Stimulated activated CD4-positive, alpha-beta T cell treated with anti-CD3 and anti-CD28 coated beads, Interleukin-12 subunit alpha, Interleukin-12 subunit beta, amount 100 ng/mL, for 4 hours (primary cell): ENCODE data around the gene TBC1D2.

Source experiments
- DNase-seq: peaks from one replicate; pipeline ENCODE4 v3.0.0-alpha.2; 2020

Gene TBC1D2

GRCh38 chr9:98235126-98235525, 20.3 kb downstream of the TBC1D2 start:
- no peak for DNase-seq

- DNase-seq: no peak
These were observed 21.1 kb downstream of the TBC1D2 start for GRCh38 chr9:98234245-98234825.

- DNase-seq: no peak
These were observed 22.5 kb downstream of the TBC1D2 start for GRCh38 chr9:98232926-98233325.

GRCh38 chr9:98231770-98232478, 23.5 kb downstream of the TBC1D2 start:
- DNase-seq: no peak

- no peak for DNase-seq
These were observed 24.7 kb downstream of the TBC1D2 start for GRCh38 chr9:98230789-98231188.

- no peak for DNase-seq
These were observed 25.1 kb downstream of the TBC1D2 start for GRCh38 chr9:98230304-98230703.

- DNase-seq: no peak
These were observed 25.8 kb downstream of the TBC1D2 start for GRCh38 chr9:98229620-98230019.

- no peak for DNase-seq
These were observed 26.4 kb downstream of the TBC1D2 start for GRCh38 chr9:98229090-98229395.

- DNase-seq: no peak
These were observed 26.9 kb downstream of the TBC1D2 start for GRCh38 chr9:98228392-98229089.

GRCh38 chr9:98227883-98228282, 27.6 kb downstream of the TBC1D2 start:
- DNase-seq: no peak

- no peak for DNase-seq
These were observed 28.5 kb downstream of the TBC1D2 start for GRCh38 chr9:98226957-98227356.

GRCh38 chr9:98226516-98226915, 28.9 kb downstream of the TBC1D2 start:
- DNase-seq: no peak

- DNase-seq: no peak
These were observed 30.4 kb downstream of the TBC1D2 start for GRCh38 chr9:98225015-98225442.

- no peak for DNase-seq
These were observed 32.4 kb downstream of the TBC1D2 start for GRCh38 chr9:98222885-98223691.

GRCh38 chr9:98220911-98221310, 34.5 kb downstream of the TBC1D2 start:
- no peak for DNase-seq

- DNase-seq: no peak
These were observed 35.6 kb downstream of the TBC1D2 start for GRCh38 chr9:98219794-98220370.

- DNase-seq: no peak
These were observed 36.1 kb downstream of the TBC1D2 start for GRCh38 chr9:98219364-98219716.

- DNase-seq: no peak
These were observed 36.7 kb downstream of the TBC1D2 start for GRCh38 chr9:98218562-98219363.

- no peak for DNase-seq
These were observed 38.2 kb downstream of the TBC1D2 start for GRCh38 chr9:98217255-98217654.

- no peak for DNase-seq
These were observed 39.1 kb downstream of the TBC1D2 start for GRCh38 chr9:98216391-98216790.

GRCh38 chr9:98215821-98216220, 39.6 kb downstream of the TBC1D2 start:
- no peak for DNase-seq

- DNase-seq: no peak
These were observed 40.2 kb downstream of the TBC1D2 start for GRCh38 chr9:98215271-98215670.
